ENCODE measurements around the gene PFKFB3.

The PFKFB3 gene

DNA sequence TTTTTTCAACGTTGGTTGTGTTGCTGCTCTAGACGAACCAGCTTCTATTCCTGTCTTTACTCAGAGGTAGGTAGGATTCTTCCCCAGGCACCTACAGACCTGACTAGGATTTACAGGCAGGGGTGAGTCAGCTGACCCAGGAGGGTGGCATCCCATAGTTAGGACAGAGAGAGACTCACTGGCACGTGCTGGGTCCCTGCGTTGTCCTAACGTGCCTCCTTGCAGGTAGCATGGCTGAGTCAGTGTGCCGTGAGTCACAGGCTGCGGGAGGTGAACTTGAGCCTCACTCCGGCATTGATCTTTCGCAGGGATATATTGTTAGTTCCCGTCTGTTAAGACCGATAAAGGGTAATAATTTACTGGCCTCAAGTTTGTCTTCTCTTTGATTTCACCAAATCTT, 96.5 kb downstream of the PFKFB3 start:
- TF ChIP-seq, protein P1, sequence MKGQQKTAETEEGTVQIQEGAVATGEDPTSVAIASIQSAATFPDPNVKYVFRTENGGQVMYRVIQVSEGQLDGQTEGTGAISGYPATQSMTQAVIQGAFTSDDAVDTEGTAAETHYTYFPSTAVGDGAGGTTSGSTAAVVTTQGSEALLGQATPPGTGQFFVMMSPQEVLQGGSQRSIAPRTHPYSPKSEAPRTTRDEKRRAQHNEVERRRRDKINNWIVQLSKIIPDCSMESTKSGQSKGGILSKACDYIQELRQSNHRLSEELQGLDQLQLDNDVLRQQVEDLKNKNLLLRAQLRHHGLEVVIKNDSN (IDR thresholded peaks at IDR 0.05), result no peak
- TF ChIP-seq, protein P2, sequence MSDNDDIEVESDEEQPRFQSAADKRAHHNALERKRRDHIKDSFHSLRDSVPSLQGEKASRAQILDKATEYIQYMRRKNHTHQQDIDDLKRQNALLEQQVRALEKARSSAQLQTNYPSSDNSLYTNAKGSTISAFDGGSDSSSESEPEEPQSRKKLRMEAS (IDR thresholded peaks at IDR 0.05), result peak; percentile 31; the same call in 1 of the 2 replicates

DNA sequence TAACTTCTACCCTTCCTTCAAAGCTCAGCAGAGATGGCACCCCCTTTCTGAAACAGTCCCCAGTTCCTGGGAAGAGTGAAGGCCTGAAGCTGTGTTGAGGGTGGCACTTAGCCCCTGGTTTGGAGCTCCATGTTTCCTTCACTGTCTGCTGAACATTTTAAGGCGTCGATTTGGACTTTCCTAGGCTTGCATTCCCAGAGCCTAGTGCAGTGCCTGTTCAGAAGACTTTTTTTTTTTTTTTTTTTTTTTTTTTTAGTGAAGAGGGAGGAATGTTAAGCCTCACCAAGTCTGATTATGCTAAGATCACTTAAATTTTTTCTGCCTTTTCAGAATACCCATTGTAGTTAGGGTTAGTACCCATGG, 97.0 kb downstream of the PFKFB3 start:
- no peak for TF ChIP-seq CEBPB (IDR thresholded peaks at IDR 0.05)
- TF ChIP-seq YY1 (IDR thresholded peaks at IDR 0.05; ENCODE audit: low read depth), result no peak
- TF ChIP-seq, protein P3, sequence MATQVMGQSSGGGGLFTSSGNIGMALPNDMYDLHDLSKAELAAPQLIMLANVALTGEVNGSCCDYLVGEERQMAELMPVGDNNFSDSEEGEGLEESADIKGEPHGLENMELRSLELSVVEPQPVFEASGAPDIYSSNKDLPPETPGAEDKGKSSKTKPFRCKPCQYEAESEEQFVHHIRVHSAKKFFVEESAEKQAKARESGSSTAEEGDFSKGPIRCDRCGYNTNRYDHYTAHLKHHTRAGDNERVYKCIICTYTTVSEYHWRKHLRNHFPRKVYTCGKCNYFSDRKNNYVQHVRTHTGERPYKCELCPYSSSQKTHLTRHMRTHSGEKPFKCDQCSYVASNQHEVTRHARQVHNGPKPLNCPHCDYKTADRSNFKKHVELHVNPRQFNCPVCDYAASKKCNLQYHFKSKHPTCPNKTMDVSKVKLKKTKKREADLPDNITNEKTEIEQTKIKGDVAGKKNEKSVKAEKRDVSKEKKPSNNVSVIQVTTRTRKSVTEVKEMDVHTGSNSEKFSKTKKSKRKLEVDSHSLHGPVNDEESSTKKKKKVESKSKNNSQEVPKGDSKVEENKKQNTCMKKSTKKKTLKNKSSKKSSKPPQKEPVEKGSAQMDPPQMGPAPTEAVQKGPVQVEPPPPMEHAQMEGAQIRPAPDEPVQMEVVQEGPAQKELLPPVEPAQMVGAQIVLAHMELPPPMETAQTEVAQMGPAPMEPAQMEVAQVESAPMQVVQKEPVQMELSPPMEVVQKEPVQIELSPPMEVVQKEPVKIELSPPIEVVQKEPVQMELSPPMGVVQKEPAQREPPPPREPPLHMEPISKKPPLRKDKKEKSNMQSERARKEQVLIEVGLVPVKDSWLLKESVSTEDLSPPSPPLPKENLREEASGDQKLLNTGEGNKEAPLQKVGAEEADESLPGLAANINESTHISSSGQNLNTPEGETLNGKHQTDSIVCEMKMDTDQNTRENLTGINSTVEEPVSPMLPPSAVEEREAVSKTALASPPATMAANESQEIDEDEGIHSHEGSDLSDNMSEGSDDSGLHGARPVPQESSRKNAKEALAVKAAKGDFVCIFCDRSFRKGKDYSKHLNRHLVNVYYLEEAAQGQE (IDR thresholded peaks at IDR 0.05; ENCODE audit: low read depth), result no peak
- TF ChIP-seq EGR1 (IDR thresholded peaks at IDR 0.05), result no peak
- TF ChIP-seq NFIC (IDR thresholded peaks at IDR 0.05), result no peak
- no peak for TF ChIP-seq FOXM1 (IDR thresholded peaks at IDR 0.05; ENCODE audit: borderline replicate concordance, low read depth)
- TF ChIP-seq TAF1 (IDR thresholded peaks at IDR 0.05; ENCODE audit: low read depth), result no peak
- no peak for TF ChIP-seq EP300 (IDR thresholded peaks at IDR 0.05; ENCODE audit: borderline replicate concordance)
- TF ChIP-seq RAD21 (IDR thresholded peaks at IDR 0.05; ENCODE audit: low read depth), result no peak
- no peak for TF ChIP-seq CREB1 (IDR thresholded peaks at IDR 0.05; ENCODE audit: low read depth)
- no peak for TF ChIP-seq ZBTB7A (IDR thresholded peaks at IDR 0.05; ENCODE audit: low read depth)

DNA sequence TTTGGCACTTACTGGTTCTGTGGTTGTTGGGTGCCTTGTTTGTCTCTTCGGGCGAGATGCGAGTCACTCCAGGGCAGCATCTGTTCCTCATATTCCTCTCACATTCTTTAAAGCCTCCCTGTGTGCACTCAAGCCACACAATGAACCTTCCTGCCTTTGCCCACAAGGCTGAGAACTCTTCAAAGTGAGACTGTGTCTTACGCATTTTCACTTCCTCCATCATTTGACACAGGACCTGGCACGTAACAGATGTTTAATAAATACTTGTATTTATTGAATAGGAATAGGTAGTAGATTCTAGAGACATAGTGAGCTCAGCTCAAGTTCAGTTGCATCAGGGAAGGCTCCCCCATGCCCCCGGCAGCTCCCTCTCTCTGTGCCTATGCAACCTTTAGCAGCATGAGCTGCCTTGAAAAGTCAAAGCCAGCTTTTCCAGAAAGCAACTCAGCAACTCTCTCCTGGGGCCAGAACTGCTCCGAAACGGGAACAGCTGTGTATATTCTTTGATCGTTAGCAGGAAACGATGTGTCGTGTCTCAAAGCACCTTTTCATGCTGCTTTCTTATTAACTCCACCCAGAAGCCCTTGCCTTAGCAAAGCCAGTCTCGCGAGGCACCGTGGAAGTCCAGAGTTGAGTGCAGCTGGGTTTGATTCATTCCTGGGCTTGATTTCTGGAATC, 97.5 kb downstream of the PFKFB3 start:
- TF ChIP-seq, protein P1 (IDR thresholded peaks at IDR 0.05), result no peak
- TF ChIP-seq FOXM1 (IDR thresholded peaks at IDR 0.05; ENCODE audit: borderline replicate concordance, low read depth), result no peak
- TF ChIP-seq CEBPB (IDR thresholded peaks at IDR 0.05), result no peak
- no peak for TF ChIP-seq NFIC (IDR thresholded peaks at IDR 0.05)
- TF ChIP-seq EGR1 (IDR thresholded peaks at IDR 0.05), result no peak
- TF ChIP-seq ZBTB7A (IDR thresholded peaks at IDR 0.05; ENCODE audit: low read depth), result no peak
- TF ChIP-seq, protein P3 (IDR thresholded peaks at IDR 0.05; ENCODE audit: low read depth), result no peak
- TF ChIP-seq EP300 (IDR thresholded peaks at IDR 0.05; ENCODE audit: borderline replicate concordance), result no peak
- no peak for TF ChIP-seq CREB1 (IDR thresholded peaks at IDR 0.05; ENCODE audit: low read depth)
- no peak for TF ChIP-seq TAF1 (IDR thresholded peaks at IDR 0.05; ENCODE audit: low read depth)
- no peak for TF ChIP-seq YY1 (IDR thresholded peaks at IDR 0.05; ENCODE audit: low read depth)

DNA sequence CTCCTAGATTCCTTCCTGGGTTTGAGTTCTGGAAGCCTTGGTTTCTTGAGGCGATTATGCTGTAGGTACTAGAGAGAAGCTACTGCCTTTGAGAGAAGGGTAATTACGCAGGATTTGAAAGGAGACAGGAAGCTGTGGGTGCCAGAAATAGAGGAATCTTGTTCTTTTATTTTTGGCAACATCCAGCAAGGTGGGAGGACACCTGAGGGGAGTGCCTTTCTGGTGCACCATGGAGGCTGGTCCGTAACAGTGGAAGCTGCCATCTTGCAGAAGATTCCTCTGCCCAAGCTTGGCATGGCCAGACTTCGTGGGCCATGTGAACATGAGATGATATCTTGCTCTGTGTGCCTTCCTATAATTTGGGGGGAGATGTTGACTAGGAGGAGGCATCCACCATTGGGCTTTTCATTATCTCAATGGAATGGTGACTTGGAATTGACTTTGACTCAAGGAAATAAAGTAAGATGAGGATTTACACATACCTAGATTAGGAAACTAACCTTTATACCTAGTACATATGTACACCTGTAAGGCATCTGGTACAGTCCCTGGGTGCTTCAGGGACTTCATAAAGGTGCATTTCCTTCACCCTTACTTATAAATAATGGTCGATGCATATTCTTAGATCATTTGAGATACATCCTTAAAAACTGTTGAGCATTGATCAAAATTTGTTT, 98.2 kb downstream of the PFKFB3 start:
- TF ChIP-seq ZBTB7A (IDR thresholded peaks at IDR 0.05; ENCODE audit: low read depth) (no peak), TAF1 (IDR thresholded peaks at IDR 0.05; ENCODE audit: low read depth) (no peak), EP300 (IDR thresholded peaks at IDR 0.05; ENCODE audit: borderline replicate concordance) (no peak), YY1 (IDR thresholded peaks at IDR 0.05; ENCODE audit: low read depth) (no peak)
- TF ChIP-seq, protein P1 (IDR thresholded peaks at IDR 0.05), result no peak
- TF ChIP-seq, protein P2 (IDR thresholded peaks at IDR 0.05), result no peak

DNA sequence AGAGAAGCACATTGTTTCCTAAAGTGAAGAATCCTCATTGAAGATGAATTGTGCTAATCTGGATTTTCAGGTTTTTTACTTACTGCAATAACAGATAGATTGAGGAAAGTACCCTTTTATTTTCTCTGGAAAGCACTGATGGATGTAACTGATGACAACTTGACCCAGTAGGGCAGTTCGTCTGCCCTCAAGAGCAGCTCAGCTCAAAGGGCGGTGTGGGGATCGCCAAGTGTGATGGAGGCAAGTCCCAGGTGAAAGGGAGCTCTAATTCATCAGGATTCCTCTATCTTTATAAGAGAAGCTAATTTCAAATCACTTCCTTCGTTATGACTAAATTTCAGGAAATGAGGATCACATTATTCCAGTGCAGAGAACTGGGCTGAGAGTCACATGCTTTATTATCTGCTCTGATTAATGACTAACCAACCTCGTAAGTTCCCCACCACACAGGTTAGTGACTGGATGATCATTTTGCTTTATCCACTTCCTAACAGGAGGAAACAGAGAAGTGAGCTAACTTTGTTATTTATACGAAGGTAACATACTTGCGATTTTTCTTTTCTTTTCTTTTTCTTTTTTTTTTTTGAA, 98.8 kb downstream of the PFKFB3 start:
- TF ChIP-seq RAD21 (IDR thresholded peaks at IDR 0.05; ENCODE audit: low read depth), result no peak
- no peak for TF ChIP-seq ZBTB7A (IDR thresholded peaks at IDR 0.05; ENCODE audit: low read depth)
- no peak for TF ChIP-seq TEAD4 (IDR thresholded peaks at IDR 0.05)
- no peak for TF ChIP-seq TCF12 (IDR thresholded peaks at IDR 0.05; ENCODE audit: low read depth)
- no peak for TF ChIP-seq YY1 (IDR thresholded peaks at IDR 0.05; ENCODE audit: low read depth)
- TF ChIP-seq CEBPB (IDR thresholded peaks at IDR 0.05), result no peak
- no peak for TF ChIP-seq CREB1 (IDR thresholded peaks at IDR 0.05; ENCODE audit: low read depth)
- TF ChIP-seq, protein P3 (IDR thresholded peaks at IDR 0.05; ENCODE audit: low read depth), result no peak
- no peak for TF ChIP-seq FOXM1 (IDR thresholded peaks at IDR 0.05; ENCODE audit: borderline replicate concordance, low read depth)
- no peak for TF ChIP-seq EGR1 (IDR thresholded peaks at IDR 0.05)
- TF ChIP-seq EP300 (IDR thresholded peaks at IDR 0.05; ENCODE audit: borderline replicate concordance), result no peak
- TF ChIP-seq, protein P2 (IDR thresholded peaks at IDR 0.05), result no peak
- TF ChIP-seq, protein P1 (IDR thresholded peaks at IDR 0.05), result no peak
- TF ChIP-seq TAF1 (IDR thresholded peaks at IDR 0.05; ENCODE audit: low read depth), result no peak
- TF ChIP-seq NFIC (IDR thresholded peaks at IDR 0.05), result no peak
